ENCODE measurements around the gene CCDC149.

CCDC149 gene

GRCh38 chr4:24877868-24878635 lies 34.8 kb downstream of the CCDC149 start:
- no peak for DNase-seq

DNA sequence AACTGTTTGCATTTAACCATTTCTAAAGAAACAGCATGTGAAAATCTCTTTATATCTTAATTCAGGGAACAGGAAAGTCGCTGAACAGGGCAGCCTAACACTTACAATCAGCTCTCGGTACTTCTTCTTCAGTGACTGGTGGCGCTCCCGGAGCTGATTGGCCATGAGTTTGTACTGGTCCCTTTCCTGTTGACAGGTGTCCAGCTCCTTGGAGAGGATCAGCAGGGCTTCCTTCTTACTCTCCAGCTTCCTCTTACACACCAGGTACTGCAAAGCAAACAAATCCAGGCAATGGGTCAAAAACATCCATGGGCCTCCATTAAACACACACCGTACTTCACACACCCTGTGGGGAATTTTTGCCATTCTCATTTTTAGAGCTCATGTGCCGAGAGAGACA lies 36.4 kb downstream of the CCDC149 start:
- DNase-seq: no peak

- DNase-seq: no peak
These were observed 40.1 kb downstream of the CCDC149 start for GRCh38 chr4:24872720-24873119.

DNA sequence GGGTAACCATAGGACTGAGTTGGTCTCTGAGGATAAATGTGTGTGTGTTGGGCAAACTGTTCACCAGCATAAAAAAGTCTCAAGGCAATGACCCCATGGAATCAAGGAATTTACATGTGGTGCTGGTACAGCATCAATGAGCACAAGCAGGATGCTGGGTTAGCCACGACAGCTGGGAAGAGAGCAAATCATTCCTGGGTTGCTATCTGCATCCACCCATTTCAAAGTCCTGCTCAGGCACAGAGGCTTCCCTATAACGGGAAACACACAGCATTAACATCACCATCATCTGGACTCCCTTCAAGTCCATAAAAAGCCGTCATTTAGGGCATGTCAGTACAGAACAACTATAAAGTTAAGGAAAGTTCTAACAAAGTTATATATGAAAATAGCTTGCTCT lies 41.6 kb downstream of the CCDC149 start:
- DNase-seq: no peak

- no peak for DNase-seq
These were observed 45.0 kb downstream of the CCDC149 start for GRCh38 chr4:24867766-24868296.

DNA sequence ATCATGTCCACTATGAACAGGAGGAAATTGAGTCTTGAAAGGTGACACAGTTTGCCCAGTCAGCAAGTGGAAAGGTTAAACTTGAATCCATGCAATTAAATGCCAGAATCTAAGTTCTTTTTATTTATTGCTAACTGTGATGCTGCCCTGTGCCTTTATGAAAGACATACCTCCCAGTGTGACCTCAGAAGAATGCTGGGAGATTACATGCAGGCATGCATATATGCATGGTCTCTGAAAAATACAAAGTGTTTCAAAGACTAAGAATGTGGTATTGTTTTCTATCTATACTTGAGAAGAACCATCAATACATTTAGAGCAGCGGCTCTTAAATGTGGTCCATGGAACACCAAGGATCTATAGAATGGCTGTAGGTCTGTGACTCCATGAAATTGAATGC lies 45.6 kb downstream of the CCDC149 start:
- no peak for DNase-seq

DNA sequence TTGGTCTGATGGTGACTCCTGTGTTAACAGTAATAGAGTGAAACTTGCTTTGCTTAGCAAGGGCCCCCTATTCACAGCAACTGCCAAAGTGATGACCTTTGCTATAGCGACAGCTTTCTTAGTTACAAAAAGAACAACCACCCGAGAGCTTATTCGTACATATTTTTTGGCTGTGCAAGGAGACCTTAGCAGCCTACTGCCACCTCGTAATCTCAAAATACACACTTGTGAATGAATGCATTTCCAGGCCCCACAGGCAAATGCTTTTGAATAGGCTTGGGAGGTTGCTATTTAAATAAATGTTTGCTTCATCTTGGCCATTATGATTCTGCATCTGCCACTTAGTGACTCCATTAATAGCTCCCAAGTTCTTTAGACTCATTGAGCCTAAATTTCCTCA lies 47.4 kb downstream of the CCDC149 start:
- no peak for DNase-seq

GRCh38 chr4:24863799-24864198 lies 49.0 kb downstream of the CCDC149 start:
- no peak for DNase-seq

GRCh38 chr4:24862073-24862751 lies 50.6 kb downstream of the CCDC149 start:
- no peak for DNase-seq

DNA sequence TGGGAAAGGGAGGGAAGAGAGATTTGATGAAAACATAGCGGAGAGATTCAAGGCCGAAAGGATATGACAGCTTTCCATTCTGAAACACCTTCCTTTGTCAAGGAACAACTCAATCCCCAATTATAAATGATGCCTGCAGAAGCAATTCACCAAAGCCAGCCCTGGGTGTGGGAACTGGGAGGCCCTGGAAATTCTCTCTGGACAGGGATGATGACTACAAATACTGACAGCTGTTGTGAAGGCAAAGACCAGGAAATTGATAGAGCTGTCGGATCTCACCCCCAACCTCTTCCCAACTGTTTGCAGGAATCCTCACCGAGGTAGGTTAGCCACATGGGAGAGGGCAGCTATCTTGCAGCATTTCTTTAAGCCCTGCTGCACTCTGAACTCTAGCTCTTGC lies 54.3 kb downstream of the CCDC149 start:
- DNase-seq: no peak

GRCh38 chr4:24858026-24858425 lies 54.8 kb downstream of the CCDC149 start:
- no peak for DNase-seq

- no peak for DNase-seq
These were observed 56.3 kb downstream of the CCDC149 start for GRCh38 chr4:24856586-24856985.

- DNase-seq: no peak
These were observed 57.1 kb downstream of the CCDC149 start for GRCh38 chr4:24855741-24856140.

- DNase-seq: no peak
These were observed 59.7 kb downstream of the CCDC149 start for GRCh38 chr4:24853142-24853541.

- no peak for DNase-seq
These were observed 62.2 kb downstream of the CCDC149 start for GRCh38 chr4:24850674-24851073.

- DNase-seq: no peak
These were observed 63.1 kb downstream of the CCDC149 start for GRCh38 chr4:24849756-24850155.

DNA sequence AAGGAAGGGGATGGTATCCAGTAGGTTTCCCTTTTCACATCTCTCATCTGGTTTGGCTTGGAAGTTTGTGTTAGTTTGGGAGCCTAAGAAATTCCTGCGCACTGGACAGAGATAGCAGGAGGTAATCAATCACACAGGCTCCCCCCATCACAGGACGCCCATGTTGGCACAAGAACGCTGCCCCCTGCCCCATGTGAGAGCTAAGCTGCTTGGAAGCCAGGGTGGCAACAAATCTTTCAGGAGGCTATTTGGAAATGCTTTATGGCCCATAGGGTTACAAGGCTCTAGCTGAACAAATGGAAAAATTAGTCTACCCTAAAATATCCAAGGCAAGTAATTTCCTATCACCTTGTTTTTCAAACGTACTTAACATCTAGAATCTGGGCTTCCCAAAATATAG lies 63.5 kb downstream of the CCDC149 start:
- DNase-seq: no peak

DNA sequence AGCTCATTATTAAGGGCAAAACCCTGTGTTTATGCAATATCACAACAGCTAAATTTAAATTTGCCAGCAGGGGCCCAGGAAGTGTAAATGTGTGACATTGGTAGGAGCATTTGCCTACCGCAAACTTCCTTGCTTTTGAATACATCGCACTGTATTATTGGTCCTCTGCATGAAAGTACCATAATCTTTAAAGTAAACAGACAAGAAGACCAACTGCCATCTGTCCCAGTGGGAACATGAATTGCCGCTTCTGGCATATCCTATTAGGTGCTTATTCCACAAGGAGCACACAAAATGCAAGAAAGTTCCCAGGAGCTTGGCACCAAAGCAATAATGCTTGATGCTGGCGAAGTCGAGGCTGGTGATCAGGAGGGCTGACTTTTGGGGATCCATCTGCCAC lies 66.1 kb downstream of the CCDC149 start:
- DNase-seq: no peak

GRCh38 chr4:24845902-24846301 lies 66.9 kb downstream of the CCDC149 start:
- no peak for DNase-seq

GRCh38 chr4:24845132-24845531 lies 67.7 kb downstream of the CCDC149 start:
- DNase-seq: no peak

GRCh38 chr4:24843096-24843495 lies 69.7 kb downstream of the CCDC149 start:
- no peak for DNase-seq

- DNase-seq: no peak
These were observed 70.5 kb downstream of the CCDC149 start for GRCh38 chr4:24842356-24842755.

DNA sequence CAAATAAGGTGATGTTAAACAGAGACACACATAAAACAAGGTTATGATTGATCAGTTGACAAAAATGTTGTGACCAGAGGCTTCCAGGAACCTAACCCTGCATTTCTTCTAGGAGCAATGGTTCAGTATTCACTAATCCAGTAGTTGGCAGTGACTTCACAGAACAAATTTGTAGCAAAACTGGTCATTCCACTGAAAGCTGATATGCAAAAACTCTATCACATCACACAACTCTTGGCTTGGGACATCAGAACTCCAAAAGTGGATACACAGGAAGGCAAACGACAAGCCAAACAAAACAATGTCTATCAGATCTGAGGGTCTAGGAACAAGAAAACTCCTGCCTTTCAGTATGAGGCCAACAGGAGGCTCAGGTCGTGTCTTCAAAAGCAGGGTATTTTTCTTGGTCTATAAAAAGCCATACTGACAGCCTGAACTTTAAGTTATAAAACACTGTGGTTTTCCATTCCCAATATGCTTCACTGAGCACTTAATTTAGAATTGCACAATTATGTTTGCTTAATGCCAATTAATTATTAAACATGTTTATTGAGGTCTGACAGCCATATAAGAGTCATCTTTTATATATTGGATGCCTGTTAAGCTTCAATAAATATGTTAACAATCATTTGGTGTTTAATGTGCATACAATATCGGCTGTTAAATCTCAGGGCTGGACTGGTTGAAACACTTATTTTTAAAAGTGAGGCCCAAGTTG lies 71.9 kb downstream of the CCDC149 start:
- DNase-seq: no peak

- no peak for DNase-seq
These were observed 72.5 kb downstream of the CCDC149 start for GRCh38 chr4:24840362-24840761.

Data from CD4-positive, alpha-beta T cell treated with Interleukin-1 beta for 1 hour (primary cell).